Measurements from ENCODE around the gene WDR54. TPM values are rescaled to one million over a fixed set of nuclear protein-coding genes. Genes with fewer than 3 reads are reported as not detected.

WDR54 gene
- total RNA-seq, 1 donor from 2014 or later, result 14.5 TPM

DNA sequence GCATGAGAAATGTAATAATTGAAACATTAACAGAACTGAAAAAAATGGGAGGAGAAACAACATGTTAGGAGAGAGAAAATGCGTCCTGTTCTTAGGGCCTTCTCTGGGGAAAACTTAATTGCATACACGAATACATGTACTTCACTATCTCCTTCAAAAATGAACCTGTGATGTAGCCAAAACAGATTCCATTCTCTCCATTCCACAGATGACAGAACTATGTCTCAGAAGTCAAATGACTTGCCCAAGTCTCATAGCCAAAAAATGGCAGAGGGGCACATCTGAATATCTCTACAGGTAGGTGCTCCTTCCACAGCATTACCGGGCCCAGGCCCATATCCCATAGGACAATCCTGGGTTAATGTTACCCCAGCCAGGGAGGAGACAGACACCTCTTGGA lies 37.5 kb upstream of the WDR54 start:
- Histone ChIP-seq H3K4me1 (peaks cover 74% of the 10 kb centered on the region), H3K4me3 (no peak overlapping the region)

DNA sequence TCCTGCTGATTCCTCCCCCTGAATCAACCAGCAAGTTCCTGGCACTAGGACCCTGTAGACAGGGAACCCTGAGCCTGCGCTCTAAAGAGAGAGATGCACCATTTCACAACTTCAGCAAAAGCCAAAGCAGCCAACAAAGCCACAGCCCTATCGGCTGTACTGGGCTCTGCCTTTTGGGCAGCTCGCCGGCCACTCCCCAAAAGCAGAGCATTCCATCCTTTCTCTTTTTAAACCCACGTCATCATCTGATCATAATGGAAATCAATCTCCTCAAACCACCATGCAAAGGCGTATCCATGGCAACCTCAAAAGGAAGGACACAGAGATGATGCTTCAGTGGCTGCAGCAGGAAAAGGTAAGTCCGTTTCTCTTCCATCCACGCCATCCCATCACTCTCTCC lies 36.1 kb upstream of the WDR54 start:
- TF ChIP-seq, protein P1, sequence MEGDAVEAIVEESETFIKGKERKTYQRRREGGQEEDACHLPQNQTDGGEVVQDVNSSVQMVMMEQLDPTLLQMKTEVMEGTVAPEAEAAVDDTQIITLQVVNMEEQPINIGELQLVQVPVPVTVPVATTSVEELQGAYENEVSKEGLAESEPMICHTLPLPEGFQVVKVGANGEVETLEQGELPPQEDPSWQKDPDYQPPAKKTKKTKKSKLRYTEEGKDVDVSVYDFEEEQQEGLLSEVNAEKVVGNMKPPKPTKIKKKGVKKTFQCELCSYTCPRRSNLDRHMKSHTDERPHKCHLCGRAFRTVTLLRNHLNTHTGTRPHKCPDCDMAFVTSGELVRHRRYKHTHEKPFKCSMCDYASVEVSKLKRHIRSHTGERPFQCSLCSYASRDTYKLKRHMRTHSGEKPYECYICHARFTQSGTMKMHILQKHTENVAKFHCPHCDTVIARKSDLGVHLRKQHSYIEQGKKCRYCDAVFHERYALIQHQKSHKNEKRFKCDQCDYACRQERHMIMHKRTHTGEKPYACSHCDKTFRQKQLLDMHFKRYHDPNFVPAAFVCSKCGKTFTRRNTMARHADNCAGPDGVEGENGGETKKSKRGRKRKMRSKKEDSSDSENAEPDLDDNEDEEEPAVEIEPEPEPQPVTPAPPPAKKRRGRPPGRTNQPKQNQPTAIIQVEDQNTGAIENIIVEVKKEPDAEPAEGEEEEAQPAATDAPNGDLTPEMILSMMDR (IDR thresholded peaks at IDR 0.05), result no peak
- Histone ChIP-seq H3K36me3 (peaks cover 9% of the 10 kb centered on the region), H3K27me3 (ENCODE audit: low read depth) (no peaks in the 10 kb centered on the region), H3K4me3 (no peak overlapping the region), H3K27ac (no peak overlapping the region), H3K9me3 (no peaks in the 10 kb centered on the region), H3K4me1 (peaks cover 74% of the 10 kb centered on the region)
- DNase-seq, result no peak
- ATAC-seq, result peak; percentile 5 to 31
- intact Hi-C loops (cut with DNase I), result no loop called here

More for the DNA sequence above, 37.5 kb upstream of the WDR54 start:
- intact Hi-C loops (cut with DNase I), result no loop called here
- Histone ChIP-seq H3K27ac (peak overlapping the region; percentile 44), H3K27me3 (ENCODE audit: low read depth) (no peaks in the 10 kb centered on the region), H3K36me3 (peaks cover 9% of the 10 kb centered on the region), H3K9me3 (no peaks in the 10 kb centered on the region)
- no peak for DNase-seq
- TF ChIP-seq, protein P1 (IDR thresholded peaks at IDR 0.05), result no peak
- ATAC-seq, result no peak

DNA sequence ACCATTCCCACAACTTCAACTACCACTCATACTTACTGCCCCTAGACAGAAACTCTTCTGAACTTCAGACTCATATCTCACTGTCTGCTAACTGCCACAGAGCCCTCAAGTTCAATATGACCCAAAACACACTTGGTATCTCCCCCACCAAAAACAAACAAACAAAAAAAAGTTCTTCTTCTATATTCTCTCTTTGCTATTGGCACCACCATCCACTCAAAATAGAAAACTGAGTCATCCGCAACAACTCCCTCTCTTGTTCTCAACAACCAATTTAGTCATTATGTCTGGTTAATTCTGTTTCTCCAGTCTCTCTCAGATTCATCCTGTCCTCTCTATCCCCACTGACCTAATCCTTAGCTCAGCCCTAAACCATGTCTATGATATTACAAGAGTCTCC lies 34.2 kb upstream of the WDR54 start:
- H3K4me1 ChIP-seq, result peaks cover 67% of the 10 kb centered on the region
- intact Hi-C loops (cut with DNase I), result no loop called here

DNA sequence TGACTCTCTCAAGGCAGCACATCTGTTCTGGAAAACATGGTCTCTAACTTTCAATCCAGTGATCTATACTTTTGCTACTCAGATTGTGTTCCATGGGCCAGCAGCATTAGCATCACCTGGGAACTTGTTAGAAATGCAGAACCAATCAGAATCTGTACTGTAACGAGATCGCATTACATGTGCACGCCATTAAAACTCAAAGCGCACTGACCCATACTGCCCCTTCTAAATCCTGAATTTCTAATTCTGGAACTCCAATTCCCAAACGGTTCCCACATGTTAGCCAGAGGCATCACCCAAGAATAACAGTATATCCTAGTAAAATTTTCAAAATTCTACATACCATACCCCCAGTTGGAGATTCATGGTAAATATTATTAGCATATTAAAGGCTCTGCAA lies 30.9 kb upstream of the WDR54 start:
- Histone ChIP-seq H3K36me3 (peaks cover under 1% of the 10 kb centered on the region), H3K9me3 (no peaks in the 10 kb centered on the region), H3K4me1 (peaks cover 36% of the 10 kb centered on the region), H3K4me3 (peak overlapping the region; percentile 82), H3K27ac (no peak overlapping the region), H3K27me3 (ENCODE audit: low read depth) (no peaks in the 10 kb centered on the region)
- intact Hi-C loops (cut with DNase I), result no loop called here
- DNase-seq (no peak), ATAC-seq (no peak)
- TF ChIP-seq, protein P1 (IDR thresholded peaks at IDR 0.05), result no peak

More for the DNA sequence above, 34.2 kb upstream of the WDR54 start:
- Histone ChIP-seq H3K27ac (no peak overlapping the region), H3K9me3 (no peaks in the 10 kb centered on the region), H3K36me3 (peaks cover 9% of the 10 kb centered on the region), H3K4me3 (no peak overlapping the region), H3K27me3 (ENCODE audit: low read depth) (no peaks in the 10 kb centered on the region)
- DNase-seq, result no peak
- TF ChIP-seq, protein P1 (IDR thresholded peaks at IDR 0.05), result no peak
- ATAC-seq, result no peak

DNA sequence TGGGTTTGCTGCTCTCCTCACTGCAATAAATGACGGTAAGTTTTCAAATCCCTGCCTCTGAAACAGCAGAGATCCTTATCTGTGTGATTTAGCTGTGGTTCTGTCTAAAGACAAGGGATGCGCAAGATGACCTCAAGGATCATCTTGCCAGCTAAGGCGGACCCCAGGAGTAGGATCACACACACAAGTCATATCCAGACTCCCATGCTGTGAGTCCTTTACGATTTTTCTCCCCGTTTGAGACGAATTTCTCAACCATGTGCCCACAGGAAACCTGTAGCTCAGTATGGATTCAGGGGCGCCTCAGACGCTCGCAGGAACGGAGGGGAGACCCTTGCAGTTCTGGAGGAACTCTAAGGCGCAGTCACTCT lies 30.3 kb upstream of the WDR54 start:
- no peaks in the 10 kb centered on the region for H3K36me3 ChIP-seq
- peak overlapping the region; percentile 82 for H3K4me3 ChIP-seq
- H3K4me1 ChIP-seq, result peaks cover 35% of the 10 kb centered on the region
- H3K9me3 ChIP-seq, result no peaks in the 10 kb centered on the region
- DNase-seq (no peak), ATAC-seq (peak in 1 of 2 donors; percentile 64)
- no peaks in the 10 kb centered on the region for H3K27me3 ChIP-seq (ENCODE audit: low read depth)
- H3K27ac ChIP-seq, result peak overlapping the region; percentile 93
- intact Hi-C loops (cut with DNase I), result no loop called here
- TF ChIP-seq, protein P1 (IDR thresholded peaks at IDR 0.05), result no peak
